KMS-11 (cell line): Measurements from ENCODE around the gene RERE.
A peak's percentile ranks its signal among the peaks of the same experiment; 100 is the strongest.

Source experiments
- H2AFZ ChIP-seq: fragments of 200-600 bp; sonication (generic); 2 replicates; pipeline ENCODE4 v1.6.1; 2016; ENCODE audit warnings: antibody characterized with exemption, mixed run types, low read depth
- H3K27ac ChIP-seq: fragments of 200-600 bp; sonication (generic); 2 replicates; pipeline ENCODE4 v1.6.1; 2016; ENCODE audit warnings: mild to moderate bottlenecking, mixed run types
- H3K27me3 ChIP-seq: fragments of 200-600 bp; sonication (generic); 2 replicates; pipeline ENCODE4 v1.6.1; 2017; ENCODE audit warnings: mild to moderate bottlenecking, low read depth, mixed run types, moderate library complexity; ENCODE audit not compliant: insufficient read depth
- H3K36me3 ChIP-seq: fragments of 200-600 bp; sonication (generic); 2 replicates; pipeline ENCODE4 v1.6.1; 2017; ENCODE audit warnings: mild to moderate bottlenecking, mixed run types; ENCODE audit not compliant: insufficient read depth
- H3K4me1 ChIP-seq: fragments of 200-600 bp; sonication (generic); 2 replicates; pipeline ENCODE4 v1.6.1; 2016; ENCODE audit warnings: mild to moderate bottlenecking, low read depth, mixed run types; ENCODE audit not compliant: poor library complexity, severe bottlenecking
- H3K4me2 ChIP-seq: fragments of 200-600 bp; sonication (generic); 2 replicates; pipeline ENCODE4 v1.7.0; 2016; ENCODE audit warnings: mild to moderate bottlenecking, mixed run types
- H3K4me3 ChIP-seq: fragments of 200-600 bp; sonication (generic); IDR thresholded peaks from 2 replicates; pipeline ENCODE4 v1.6.1; 2017; ENCODE audit warnings: low read depth, low read length, mixed read lengths; ENCODE audit not compliant: insufficient read depth
- H3K79me2 ChIP-seq: fragments of 200-600 bp; sonication (generic); 2 replicates; pipeline ENCODE4 v1.6.1; 2016; ENCODE audit warnings: low read depth, mixed run types; ENCODE audit not compliant: insufficient read depth
- H3K9ac ChIP-seq: fragments of 200-600 bp; sonication (generic); 2 replicates; pipeline ENCODE4 v1.6.1; 2016; ENCODE audit warnings: mild to moderate bottlenecking, mixed run types
- H4K20me1 ChIP-seq: fragments of 200-600 bp; sonication (generic); 2 replicates; pipeline ENCODE4 v1.6.1; 2016; ENCODE audit warnings: mild to moderate bottlenecking, mixed run types; ENCODE audit not compliant: insufficient read depth
- CTCF ChIP-seq: fragments of 200-600 bp; sonication (generic); conservative IDR thresholded peaks from 2 replicates; pipeline ENCODE4 v1.6.1; 2017; ENCODE audit warnings: low read depth, mild to moderate bottlenecking, antibody characterized with exemption, low read length, moderate library complexity, mixed read lengths

Gene RERE

GRCh38 chr1:8671306-8671917 lies 146.0 kb downstream of the RERE start:
- peak; percentile 87 for TF ChIP-seq CTCF
- no peak overlapping the region for H3K4me2 ChIP-seq
- H3K4me1 ChIP-seq, result peaks cover 33% of the 10 kb centered on the region
- H3K36me3 ChIP-seq, result no peaks in the 10 kb centered on the region
- peaks cover 7% of the 10 kb centered on the region; the same call in 1 of the 2 replicates for H4K20me1 ChIP-seq
- H3K27ac ChIP-seq, result no peak overlapping the region
- no peak overlapping the region for H2AFZ ChIP-seq
- H3K4me3 ChIP-seq, result no peak overlapping the region
- H3K79me2 ChIP-seq, result peaks cover 42% of the 10 kb centered on the region; the same call in 1 of the 2 replicates
- H3K27me3 ChIP-seq, result no peaks in the 10 kb centered on the region
- H3K9ac ChIP-seq, result no peak overlapping the region

- Histone ChIP-seq H3K4me1 (peaks cover 39% of the 10 kb centered on the region), H3K27me3 (no peaks in the 10 kb centered on the region), H3K79me2 (peaks cover 52% of the 10 kb centered on the region; the same call in 1 of the 2 replicates), H3K9ac (no peak overlapping the region), H4K20me1 (peaks cover 5% of the 10 kb centered on the region; the same call in 1 of the 2 replicates), H3K27ac (no peak overlapping the region), H3K4me2 (no peak overlapping the region), H2AFZ (no peak overlapping the region), H3K36me3 (no peaks in the 10 kb centered on the region), H3K4me3 (no peak overlapping the region)
- TF ChIP-seq CTCF, result no peak
Measured at GRCh38 chr1:8670371-8670818, 147.0 kb downstream of the RERE start.

GRCh38 chr1:8669606-8670335 lies 147.7 kb downstream of the RERE start:
- Histone ChIP-seq H3K27me3 (no peaks in the 10 kb centered on the region), H3K4me2 (no peak overlapping the region), H3K9ac (no peak overlapping the region), H3K4me3 (no peak overlapping the region), H2AFZ (no peak overlapping the region), H3K36me3 (no peaks in the 10 kb centered on the region), H3K79me2 (peaks cover 52% of the 10 kb centered on the region; the same call in 1 of the 2 replicates), H3K4me1 (peaks cover 44% of the 10 kb centered on the region), H4K20me1 (peaks cover 8% of the 10 kb centered on the region; the same call in 1 of the 2 replicates), H3K27ac (no peak overlapping the region)
- no peak for TF ChIP-seq CTCF

- no peaks in the 10 kb centered on the region for H3K36me3 ChIP-seq
- peaks cover 59% of the 10 kb centered on the region for H3K4me1 ChIP-seq
- TF ChIP-seq CTCF, result no peak
- peak overlapping the region; percentile 21; the same call in 1 of the 2 replicates for H3K4me2 ChIP-seq
- H3K9ac ChIP-seq, result no peak overlapping the region
- peaks cover 10% of the 10 kb centered on the region; the same call in 1 of the 2 replicates for H4K20me1 ChIP-seq
- no peak overlapping the region for H2AFZ ChIP-seq
- peaks cover 67% of the 10 kb centered on the region; the same call in 1 of the 2 replicates for H3K79me2 ChIP-seq
- no peak overlapping the region for H3K4me3 ChIP-seq
- no peaks in the 10 kb centered on the region for H3K27me3 ChIP-seq
- no peak overlapping the region for H3K27ac ChIP-seq
Measured at GRCh38 chr1:8667869-8668594, 149.4 kb downstream of the RERE start.
